Right lung (tissue), 5 donors: Measurements from ENCODE around the gene PTGES2. TPM values are rescaled to one million over a fixed set of nuclear protein-coding genes. Genes with fewer than 3 reads are reported as not detected.

Experiments
- DNase-seq, 2 donors: peaks; one replicate each; pipeline ENCODE4 v3.0.0-alpha.2; 2013
- polyA plus RNA-seq, 5 donors: library from polyadenylated mRNA; unstranded; fragments of 120-200 nt; gene quantifications; one replicate each; pipeline versions ENCODE4 v1.2.1 to v1.2.3, GENCODE V29; 2013; ENCODE audit warnings: inconsistent platforms in 1 of 5, low replicate concordance in 1 of 5; ENCODE audit not compliant: insufficient read length in 5 of 5, insufficient read depth in 1 of 5

The PTGES2 gene
- polyA plus RNA-seq, 5 donors, result 25.9 to 50.8 (median 31.5) TPM

GRCh38 chr9:128106181-128106939 is 21.2 kb downstream of the PTGES2 start:
- DNase-seq, result no peak

DNA sequence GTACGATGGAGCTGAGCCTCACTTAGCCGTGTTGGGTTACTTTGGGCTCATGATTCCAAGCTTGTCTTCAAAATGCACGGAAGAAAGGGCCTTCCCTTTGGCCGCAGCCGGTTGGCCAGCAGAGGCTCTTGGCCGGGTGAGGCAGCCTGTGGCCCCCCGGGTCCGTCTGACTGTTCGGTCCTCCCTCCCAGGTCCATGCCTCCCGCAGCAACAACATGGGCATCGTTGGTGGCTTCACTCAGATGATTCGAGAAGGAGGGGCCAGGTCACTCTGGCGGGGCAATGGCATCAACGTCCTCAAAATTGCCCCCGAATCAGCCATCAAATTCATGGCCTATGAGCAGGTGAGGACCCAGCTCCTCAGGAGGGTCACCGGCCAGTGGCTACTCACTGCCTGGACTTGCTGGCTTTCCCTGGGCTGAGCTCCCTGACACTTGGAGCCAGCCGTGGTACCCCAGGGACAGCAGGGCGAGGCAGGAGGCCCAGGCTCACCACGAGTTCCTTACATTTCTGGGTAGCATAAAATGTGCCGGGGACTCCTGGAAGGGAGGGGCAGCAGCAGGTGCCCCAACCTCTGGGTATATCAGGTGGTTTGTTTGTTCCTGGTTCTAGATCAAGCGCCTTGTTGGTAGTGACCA is 21.9 kb downstream of the PTGES2 start:
- no peak for DNase-seq

- DNase-seq, result no peak
These were observed 23.3 kb downstream of the PTGES2 start for GRCh38 chr9:128104171-128104618.

DNA sequence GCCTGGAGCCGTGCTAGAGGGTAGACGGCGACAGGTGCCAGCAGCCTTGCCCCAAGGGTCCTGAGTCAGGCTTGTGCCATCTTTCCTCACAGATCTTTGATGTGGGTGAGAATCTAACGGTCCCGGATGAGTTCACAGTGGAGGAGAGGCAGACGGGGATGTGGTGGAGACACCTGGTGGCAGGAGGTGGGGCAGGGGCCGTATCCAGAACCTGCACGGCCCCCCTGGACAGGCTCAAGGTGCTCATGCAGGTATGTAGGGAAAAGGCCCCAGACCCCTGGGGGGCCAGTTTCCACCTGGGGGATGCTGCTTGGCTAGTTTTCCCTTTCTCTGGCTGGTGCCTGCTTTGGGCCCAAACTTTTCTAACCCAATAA is 24.0 kb downstream of the PTGES2 start:
- DNase-seq, result no peak

DNA sequence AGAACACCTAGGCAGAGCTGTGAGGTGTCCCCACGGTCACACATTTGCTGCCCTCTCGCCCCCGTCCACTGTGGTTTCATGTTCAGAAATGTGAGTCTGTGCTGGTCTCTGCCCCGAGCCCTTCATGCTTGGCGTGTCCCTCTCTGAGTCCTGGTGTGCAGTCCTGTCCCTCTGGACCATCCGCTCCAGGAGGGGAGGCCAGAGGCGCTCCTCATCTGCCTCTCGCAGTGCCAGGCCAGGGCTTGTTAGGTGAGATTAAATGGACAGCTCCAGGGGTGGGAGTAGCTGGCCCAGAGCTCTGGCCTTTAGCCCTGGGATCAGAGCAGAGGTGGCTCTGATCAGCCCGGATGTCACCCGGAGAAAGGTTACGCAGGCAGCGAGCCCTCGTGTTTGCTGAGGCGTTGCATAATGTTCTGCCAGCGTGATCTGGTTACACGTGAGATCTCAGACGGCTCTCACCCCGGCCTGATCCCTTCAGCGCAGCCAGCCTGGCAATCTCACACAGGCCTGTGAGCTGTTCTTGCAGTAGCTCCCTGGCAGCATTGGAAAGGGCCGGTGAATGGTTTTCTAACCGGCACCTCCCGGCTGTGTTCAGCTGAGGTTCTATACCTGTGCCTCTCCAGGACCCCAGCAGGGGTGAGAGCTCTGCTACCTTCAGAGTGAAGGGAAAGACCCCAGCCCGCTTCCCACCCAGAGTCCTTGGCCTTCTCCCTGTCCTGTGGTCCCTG is 24.5 kb downstream of the PTGES2 start:
- DNase-seq, result no peak

GRCh38 chr9:128102196-128102595 is 25.3 kb downstream of the PTGES2 start:
- no peak for DNase-seq

DNA sequence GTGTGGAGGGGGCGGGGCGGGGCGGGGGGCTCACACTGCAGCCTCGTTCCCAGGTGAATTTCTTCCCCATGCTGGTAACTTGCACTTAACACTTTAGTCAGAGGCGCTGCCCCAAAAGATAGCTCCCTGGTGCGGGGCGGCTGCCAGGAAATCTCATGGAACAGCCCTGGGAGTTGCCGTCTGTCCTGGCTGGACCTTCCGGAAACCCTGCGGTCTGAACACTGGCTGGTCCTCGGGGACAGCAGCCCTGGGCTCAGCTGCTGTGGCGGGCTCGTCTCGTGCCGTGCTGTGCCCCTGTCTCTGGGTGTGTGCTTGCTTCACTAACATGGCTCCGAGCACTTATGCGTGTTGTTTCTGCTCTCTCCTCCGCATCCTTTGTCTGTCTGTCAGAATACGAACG is 25.8 kb downstream of the PTGES2 start:
- DNase-seq, result no peak

GRCh38 chr9:128101231-128101661 is 26.3 kb downstream of the PTGES2 start:
- DNase-seq, result no peak

GRCh38 chr9:128100581-128100980 is 26.9 kb downstream of the PTGES2 start:
- no peak for DNase-seq

GRCh38 chr9:128099932-128100491 is 27.5 kb downstream of the PTGES2 start:
- no peak for DNase-seq

- DNase-seq, result no peak
These were observed 28.1 kb downstream of the PTGES2 start for GRCh38 chr9:128099231-128099931.

- peak; percentile 83 to 85 for DNase-seq
These were observed 29.0 kb downstream of the PTGES2 start for GRCh38 chr9:128098297-128099230.

- no peak for DNase-seq
These were observed 29.8 kb downstream of the PTGES2 start for GRCh38 chr9:128097543-128098296.

GRCh38 chr9:128096616-128097536 is 30.7 kb downstream of the PTGES2 start:
- DNase-seq, result no peak

- DNase-seq, result no peak
These were observed 32.5 kb downstream of the PTGES2 start for GRCh38 chr9:128094950-128095544.

DNA sequence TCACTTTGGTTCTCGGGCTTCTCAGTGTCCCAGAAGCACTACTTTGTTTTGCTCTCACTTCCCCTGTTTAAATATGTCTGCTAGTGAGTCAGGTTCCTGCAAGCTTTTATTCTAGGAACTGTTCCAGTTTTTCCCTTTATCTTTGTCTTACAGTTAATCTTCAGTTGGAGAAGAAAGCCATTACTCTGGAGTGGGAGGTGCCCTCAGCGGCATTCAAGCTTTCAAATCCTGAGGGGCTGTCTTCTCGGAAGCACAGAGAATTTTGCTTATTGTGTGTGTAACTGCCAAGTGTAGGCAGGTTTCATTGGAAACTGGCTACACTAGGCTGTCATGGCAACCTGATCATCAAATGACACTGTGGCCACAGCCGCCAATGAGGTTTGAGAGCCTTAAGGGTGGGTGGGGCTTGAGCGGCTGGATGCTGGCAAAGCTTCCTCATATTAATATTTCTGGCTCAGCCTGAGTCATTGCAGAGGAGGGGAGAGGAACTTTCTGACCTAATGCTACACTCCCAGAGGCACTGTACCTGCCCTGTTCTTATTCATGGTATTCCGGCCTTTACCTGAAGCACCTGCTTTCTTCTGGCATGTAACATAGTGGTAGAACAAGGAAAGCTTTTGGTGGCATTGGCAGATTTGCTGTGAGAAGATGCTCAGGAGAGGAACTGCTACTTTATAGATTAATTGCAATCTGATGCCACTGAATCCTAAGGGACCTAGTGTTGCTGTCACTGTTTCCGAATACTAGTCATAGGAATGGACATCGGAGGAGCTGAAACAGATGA is 33.2 kb downstream of the PTGES2 start:
- DNase-seq, result peak; percentile 94 to 96

DNA sequence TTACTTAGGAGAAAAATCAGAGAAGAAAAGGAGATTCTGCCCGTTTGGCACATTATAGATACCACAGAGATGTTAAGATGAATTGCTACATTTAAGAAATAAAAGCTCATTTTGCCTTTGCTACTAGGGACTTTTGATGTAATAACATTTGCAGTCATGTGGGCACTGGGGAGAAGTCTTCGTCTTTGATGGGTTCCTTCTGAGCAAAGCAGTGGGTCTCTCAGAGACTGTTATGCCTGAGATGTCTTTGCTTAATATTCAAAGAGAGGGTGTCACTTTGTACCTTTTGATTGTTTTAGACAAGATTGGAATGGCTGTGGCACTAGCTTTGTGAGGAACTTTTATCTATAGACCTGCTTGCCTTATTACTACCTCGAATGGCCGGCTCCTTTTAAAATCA is 34.5 kb downstream of the PTGES2 start:
- no peak for DNase-seq
